MM.1S (cell line): ENCODE results near the gene MYO9A.

Experiments
- EZH2 ChIP-seq: fragments of 300-600 bp; sonication (generic); optimal IDR thresholded peaks from 2 replicates; pipeline ENCODE3; 2017; ENCODE audit warnings: low read depth, mild to moderate bottlenecking, antibody characterized with exemption, low read length, mixed read lengths
- EZH2phosphoT487 ChIP-seq: fragments of 300-600 bp; sonication (generic); IDR thresholded peaks from 2 replicates; pipeline ENCODE4 v1.6.1; 2018; ENCODE audit warnings: antibody characterized with exemption, low read length
- TF ChIP-seq, protein P1 (sequence below): fragments of 300-600 bp; sonication (generic); IDR thresholded peaks from 2 replicates; pipeline ENCODE4 v1.5.1; 2016; ENCODE audit warnings: antibody characterized with exemption, low read length, mixed read lengths

GRCh38 chr15:71809346-71809745 lies 308.6 kb downstream of the MYO9A start:
- TF ChIP-seq, protein P1, sequence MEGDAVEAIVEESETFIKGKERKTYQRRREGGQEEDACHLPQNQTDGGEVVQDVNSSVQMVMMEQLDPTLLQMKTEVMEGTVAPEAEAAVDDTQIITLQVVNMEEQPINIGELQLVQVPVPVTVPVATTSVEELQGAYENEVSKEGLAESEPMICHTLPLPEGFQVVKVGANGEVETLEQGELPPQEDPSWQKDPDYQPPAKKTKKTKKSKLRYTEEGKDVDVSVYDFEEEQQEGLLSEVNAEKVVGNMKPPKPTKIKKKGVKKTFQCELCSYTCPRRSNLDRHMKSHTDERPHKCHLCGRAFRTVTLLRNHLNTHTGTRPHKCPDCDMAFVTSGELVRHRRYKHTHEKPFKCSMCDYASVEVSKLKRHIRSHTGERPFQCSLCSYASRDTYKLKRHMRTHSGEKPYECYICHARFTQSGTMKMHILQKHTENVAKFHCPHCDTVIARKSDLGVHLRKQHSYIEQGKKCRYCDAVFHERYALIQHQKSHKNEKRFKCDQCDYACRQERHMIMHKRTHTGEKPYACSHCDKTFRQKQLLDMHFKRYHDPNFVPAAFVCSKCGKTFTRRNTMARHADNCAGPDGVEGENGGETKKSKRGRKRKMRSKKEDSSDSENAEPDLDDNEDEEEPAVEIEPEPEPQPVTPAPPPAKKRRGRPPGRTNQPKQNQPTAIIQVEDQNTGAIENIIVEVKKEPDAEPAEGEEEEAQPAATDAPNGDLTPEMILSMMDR, result no peak
- TF ChIP-seq EZH2 (no peak), EZH2phosphoT487 (no peak)
